DMS53 treated with DMSO at 0.1 percent for 48 hours (cell line): ENCODE data around the gene MAML1.
"Not testable (repeated sequence)": the region's sequence is repeated elsewhere in the genome, so short reads cannot be mapped to it uniquely, and the experiment has no call there.

Experiments
- DNase-seq: peaks from one replicate; lab custom pipeline; 2025; ENCODE audit not compliant: unreplicated experiment; lab: John Stamatoyannopoulos, UW

The MAML1 gene

GRCh38 chr5:179732412-179732917, at the start of gene MAML1:
MAML1 (plus strand) TSS chr5:179732822; CDS start chr5:179733113, 291 bp downstream.
- DNase-seq, result peak; percentile 99

GRCh38 chr5:179689212-179689611, 43.4 kb upstream of the MAML1 start:
- DNase-seq, result not testable (repeated sequence)

- DNase-seq, result no peak
These were observed 38.1 kb upstream of the MAML1 start for GRCh38 chr5:179694561-179694960.

GRCh38 chr5:179696603-179697002, 36.0 kb upstream of the MAML1 start:
- DNase-seq, result peak; percentile 5

- peak; percentile 2 for DNase-seq
These were observed 35.5 kb upstream of the MAML1 start for GRCh38 chr5:179697108-179697507.

- DNase-seq, result not testable (repeated sequence)
These were observed 35.1 kb upstream of the MAML1 start for GRCh38 chr5:179697543-179697942.

GRCh38 chr5:179697993-179698934, 34.4 kb upstream of the MAML1 start:
- DNase-seq, result peak; percentile 97

GRCh38 chr5:179698935-179699615, 33.5 kb upstream of the MAML1 start, which contains the start of gene CANX:
CANX (plus strand) TSS chr5:179698967; CDS start chr5:179705682, 6,715 bp downstream.
- DNase-seq, result no peak

GRCh38 chr5:179699616-179700237, 32.9 kb upstream of the MAML1 start:
- DNase-seq, result peak; percentile 41

- no peak for DNase-seq
These were observed 32.2 kb upstream of the MAML1 start for GRCh38 chr5:179700401-179700918.

- DNase-seq, result no peak
These were observed 16.3 kb upstream of the MAML1 start for GRCh38 chr5:179716286-179716685.

GRCh38 chr5:179720222-179720621, 12.4 kb upstream of the MAML1 start:
- no peak for DNase-seq

- no peak for DNase-seq
These were observed 8.5 kb upstream of the MAML1 start for GRCh38 chr5:179724163-179724562.

- DNase-seq, result no peak
These were observed 5.5 kb upstream of the MAML1 start for GRCh38 chr5:179727106-179727505.

- DNase-seq, result no peak
These were observed 3.3 kb upstream of the MAML1 start for GRCh38 chr5:179729303-179729702.

- DNase-seq, result no peak
These were observed 2.9 kb upstream of the MAML1 start for GRCh38 chr5:179729727-179730126.

GRCh38 chr5:179730356-179730755, 2.3 kb upstream of the MAML1 start:
- DNase-seq, result no peak

GRCh38 chr5:179730852-179731251, 1.8 kb upstream of the MAML1 start:
- peak; percentile 11 for DNase-seq

GRCh38 chr5:179731791-179732411, 721 bp upstream of the MAML1 start:
- no peak for DNase-seq

GRCh38 chr5:179732918-179733771, 523 bp downstream of the MAML1 start:
- DNase-seq, result peak; percentile 12
